ENCODE results near the gene ZNF213.
"Not testable (repeated sequence)": the region's sequence is repeated elsewhere in the genome, so short reads cannot be mapped to it uniquely, and the experiment has no call there.

ZNF213 gene

DNA sequence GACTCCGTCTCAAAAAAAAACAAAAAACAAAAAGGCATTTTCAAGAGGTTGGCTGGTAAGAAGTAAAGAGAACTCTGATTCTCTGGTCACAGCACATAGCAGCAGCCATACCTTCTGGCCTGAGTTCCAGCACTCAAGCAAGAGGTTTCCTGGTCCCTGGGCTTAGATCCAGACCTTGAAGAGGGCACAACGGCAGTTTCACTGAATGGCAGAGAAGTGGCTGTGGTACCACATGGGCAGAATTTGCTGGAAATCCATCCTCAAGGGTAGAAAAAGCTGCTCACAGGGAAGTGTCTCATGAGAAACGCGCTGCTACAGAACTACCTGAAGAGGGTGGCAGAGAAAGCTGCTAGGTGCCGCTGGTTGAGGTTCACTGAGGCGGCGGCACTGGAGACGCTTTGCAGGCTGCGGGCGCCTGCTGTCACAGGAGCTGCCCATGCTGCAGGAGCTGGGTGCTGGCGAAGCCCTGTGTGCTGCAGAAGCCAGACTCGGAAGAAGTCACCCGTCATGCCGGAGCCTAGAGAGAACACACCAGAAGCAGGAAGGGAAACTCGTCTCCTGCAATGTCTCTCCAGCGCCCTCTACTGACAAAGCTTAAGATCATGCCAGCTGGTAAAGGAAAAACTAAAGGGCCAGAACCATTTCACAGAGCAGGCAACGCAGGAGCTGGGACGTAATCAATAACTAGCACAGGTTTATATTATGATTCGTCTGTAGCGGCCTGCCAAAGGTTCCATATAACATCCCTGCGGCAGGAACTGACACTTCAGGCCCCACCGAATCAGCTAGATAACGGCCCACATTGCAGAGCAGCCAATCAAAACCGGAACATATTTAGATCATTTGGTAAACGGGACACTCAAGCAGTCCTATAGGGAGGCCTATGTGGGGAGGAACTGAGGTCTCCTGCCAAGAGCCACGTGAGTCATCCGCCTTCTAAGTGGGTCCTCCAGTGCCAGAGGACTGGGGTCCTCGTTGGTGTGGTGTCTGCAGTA is 5.4 kb upstream of the ZNF213 start:
- peak; percentile 81 to 88 for DNase-seq

GRCh38 chr16:3131755-3132377 is 3.0 kb upstream of the ZNF213 start:
- peak; percentile 26 to 27 for DNase-seq

DNA sequence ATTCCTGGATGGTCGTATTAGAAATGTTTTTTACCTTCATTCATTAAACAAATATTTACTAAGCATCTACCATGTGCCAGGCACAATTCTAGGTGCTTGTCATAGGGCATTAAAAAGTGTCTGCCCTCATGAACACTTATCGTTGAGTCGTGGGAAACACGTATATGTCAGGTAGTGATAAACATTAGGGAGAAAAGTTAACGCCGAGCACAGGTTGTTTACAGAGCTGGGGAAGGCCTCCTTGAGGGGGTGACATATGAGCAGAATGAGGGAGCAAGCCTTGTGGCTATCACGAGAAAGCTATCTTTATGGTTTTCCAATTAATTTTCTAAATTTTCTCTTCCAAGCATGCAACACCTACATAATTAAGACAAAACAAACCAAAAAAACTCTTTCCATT is 985 bp upstream of the ZNF213 start:
- no peak for DNase-seq

GRCh38 chr16:3135126-3135715 is 392 bp downstream of the ZNF213 start:
- DNase-seq, result no peak

GRCh38 chr16:3137267-3137666 is 2.4 kb downstream of the ZNF213 start:
- DNase-seq, result no peak

DNA sequence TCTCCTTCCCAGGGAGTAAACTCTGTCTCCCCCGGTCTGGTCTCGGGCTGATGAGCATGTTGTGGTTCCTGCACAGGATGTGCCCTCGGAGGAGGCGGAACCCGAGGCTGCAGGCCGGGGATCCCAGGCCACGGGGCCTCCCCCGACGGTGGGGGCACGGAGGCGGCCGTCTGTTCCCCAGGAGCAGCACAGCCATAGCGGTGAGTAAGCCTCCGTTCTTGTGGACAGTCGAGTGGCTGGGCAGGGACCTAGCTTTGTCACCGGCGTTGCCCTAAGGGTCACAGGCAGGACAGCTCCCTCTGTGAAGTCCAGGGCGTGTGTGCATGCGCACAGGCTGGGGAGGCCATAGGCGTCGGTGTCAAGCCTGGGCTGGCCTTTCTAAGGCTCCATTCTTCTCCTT is 3.5 kb downstream of the ZNF213 start:
- no peak for DNase-seq

GRCh38 chr16:3138823-3139426 is 4.1 kb downstream of the ZNF213 start:
- DNase-seq, result no peak

DNA sequence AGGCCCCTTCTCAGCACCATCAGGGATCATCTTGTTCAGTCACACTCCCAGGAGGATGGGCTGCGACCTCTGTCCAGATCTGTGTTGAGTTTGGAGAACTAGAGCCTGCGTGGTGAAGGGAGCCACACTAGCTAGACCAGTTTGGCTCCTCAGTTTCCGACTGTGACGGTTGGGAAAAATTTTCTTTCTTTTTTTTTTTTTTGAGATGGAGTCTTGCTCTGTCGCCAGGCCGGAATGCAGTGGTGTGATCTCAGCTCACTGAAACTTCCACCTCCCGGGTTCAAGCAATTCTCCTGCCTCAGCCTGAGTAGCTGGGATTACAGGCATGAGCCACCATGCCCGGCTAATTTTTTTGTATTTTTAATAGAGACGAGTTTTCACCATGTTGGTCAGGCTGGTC is 4.7 kb downstream of the ZNF213 start:
- DNase-seq, result not testable (repeated sequence)

- no peak for DNase-seq
Observed at GRCh38 chr16:3140603-3141427, 6.0 kb downstream of the ZNF213 start.

- no peak for DNase-seq
Observed at GRCh38 chr16:3141781-3142311, 7.0 kb downstream of the ZNF213 start.

DNA sequence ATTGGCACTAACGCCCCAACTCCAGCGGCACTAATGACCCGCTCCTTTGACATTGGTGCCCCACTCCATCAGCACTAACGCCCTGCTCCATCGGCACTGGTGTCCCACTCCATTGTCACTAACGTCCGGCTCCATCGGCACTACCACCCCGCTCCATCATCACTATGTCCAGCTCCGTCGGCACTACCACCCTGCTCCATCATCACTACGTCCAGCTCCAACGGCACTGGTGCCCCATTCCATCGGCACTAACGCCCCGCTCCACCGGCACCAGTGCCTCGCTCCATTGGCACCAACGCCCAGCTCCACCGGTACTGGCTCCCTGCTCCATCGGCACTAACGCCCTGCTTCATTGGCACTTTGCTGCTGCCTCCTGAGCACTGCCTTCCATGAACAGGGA is 7.5 kb downstream of the ZNF213 start:
- DNase-seq, result no peak

GRCh38 chr16:3142770-3143169 is 7.9 kb downstream of the ZNF213 start:
- DNase-seq, result no peak

GRCh38 chr16:3143189-3143588 is 8.4 kb downstream of the ZNF213 start:
- DNase-seq, result no peak

GRCh38 chr16:3143598-3144320 is 8.9 kb downstream of the ZNF213 start:
- DNase-seq, result no peak

DNA sequence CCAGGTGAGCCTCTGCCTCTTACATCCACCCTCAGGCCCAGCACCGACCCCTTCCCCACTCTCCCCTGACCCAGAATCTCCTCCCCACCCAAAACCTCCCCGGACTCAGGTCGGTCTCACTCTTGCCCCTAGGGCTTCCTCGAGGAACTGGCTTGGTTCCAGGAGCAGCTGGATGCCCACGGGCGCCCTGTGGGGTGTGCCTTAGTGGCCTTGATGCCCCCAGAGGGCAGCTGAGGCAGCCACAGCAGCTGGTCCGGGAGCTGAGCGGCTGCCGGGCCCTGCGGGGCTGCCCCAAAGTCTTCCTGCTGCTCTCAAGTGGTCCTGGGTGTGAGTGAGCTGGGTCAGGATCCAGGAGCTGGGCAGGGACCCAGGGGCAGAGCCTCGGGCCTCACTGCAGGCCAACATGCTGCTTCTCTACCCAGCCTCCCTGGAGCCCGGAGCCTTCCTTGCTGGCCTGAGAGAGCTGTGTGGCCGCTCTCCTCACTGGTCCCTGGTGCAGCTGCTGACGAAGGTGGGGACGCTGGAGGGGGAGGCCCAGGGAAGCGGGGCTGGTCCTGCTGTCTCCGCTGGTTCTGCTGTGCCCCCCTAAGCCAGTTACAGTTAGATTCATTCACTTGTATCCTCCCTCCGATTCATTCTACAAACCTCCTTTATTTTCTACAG is 9.6 kb downstream of the ZNF213 start:
- no peak for DNase-seq

GRCh38 chr16:3145151-3145550 is 10.3 kb downstream of the ZNF213 start:
- DNase-seq, result no peak

DNA sequence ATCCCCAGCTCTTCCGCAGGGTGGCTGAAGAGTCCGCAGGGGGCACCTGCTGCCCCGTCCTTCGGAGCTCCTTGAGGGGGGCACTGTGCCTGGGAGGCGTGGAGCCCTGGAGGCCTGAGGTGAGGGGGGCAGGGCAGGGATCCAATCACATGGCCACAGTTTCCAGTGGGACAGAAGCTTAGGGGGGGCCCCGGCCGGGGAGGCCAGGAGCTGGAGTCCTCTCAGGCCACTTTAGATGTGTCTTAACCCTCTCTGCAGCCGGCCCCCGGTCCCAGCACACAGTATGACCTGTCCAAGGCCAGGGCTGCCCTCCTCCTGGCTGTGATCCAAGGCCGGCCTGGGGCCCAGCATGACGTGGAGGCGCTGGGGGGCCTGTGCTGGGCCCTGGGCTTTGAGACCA is 10.8 kb downstream of the ZNF213 start:
- no peak for DNase-seq

DNA sequence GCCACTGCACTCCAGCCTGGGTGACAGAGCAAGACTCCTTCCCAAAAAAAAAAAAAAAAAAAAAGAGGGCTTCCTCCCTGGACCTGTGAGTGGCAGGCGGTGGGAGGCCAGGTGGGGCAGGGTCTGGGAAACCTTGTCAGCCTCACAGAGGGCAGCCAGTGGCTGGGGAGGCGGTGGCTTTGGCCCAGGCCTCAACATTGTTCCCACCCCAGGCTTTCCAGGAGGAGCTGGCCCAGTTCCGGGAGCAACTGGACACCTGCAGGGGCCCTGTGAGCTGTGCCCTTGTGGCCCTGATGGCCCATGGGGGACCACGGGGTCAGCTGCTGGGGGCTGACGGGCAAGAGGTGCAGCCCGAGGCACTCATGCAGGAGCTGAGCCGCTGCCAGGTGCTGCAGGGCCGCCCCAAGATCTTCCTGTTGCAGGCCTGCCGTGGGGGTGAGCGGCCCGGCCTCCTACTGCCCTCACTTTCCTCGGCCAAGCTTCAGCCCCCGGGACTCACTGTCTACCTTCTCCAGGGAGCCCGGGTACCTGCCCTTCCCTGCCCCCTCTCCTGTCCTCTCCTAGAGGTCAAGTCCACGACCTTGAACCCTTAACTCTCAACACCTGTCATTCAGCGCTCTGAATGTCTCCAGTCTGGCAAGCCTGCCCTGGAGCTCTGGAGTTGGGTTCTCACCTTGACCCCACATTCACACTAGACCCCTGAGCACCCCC is 12.4 kb downstream of the ZNF213 start:
- no peak for DNase-seq

GRCh38 chr16:3147757-3148104 is 12.9 kb downstream of the ZNF213 start:
- no peak for DNase-seq
